A549 treated with DMSO at 1 μM for 4 hours (cell line): Measurements from ENCODE around the gene ROPN1B. TPM values are rescaled to one million over a fixed set of nuclear protein-coding genes. Genes with fewer than 3 reads are reported as not detected.

Experiments used
- total RNA-seq: library from RNA; stranded (reverse); fragments of 200-300 nt; extraction: Qiagen RNA extraction; gene quantifications from 5 replicates; pipeline ENCODE4 v1.2.3, GENCODE V29; 2022; ENCODE audit warnings: low read depth

ROPN1B gene
- total RNA-seq: not detected in 5 replicates

GRCh38 chr3:125968701-125969592 lies at the start of gene ROPN1B:
Gene ROPN1B (plus strand): TSS chr3:125969178. CDS start chr3:125972055, 2,877 bp downstream.

Other genes with a start within 250 kb of the ROPN1B start
- 22.6 to 30.0 TPM (median 23.7 TPM) in 5 replicates for gene SLC41A3, start 114.9 kb downstream of the ROPN1B start, total RNA-seq
- 0.16 to 0.43 TPM (median 0.24 TPM) in 5 replicates for gene ALDH1L1, start 211.4 kb downstream of the ROPN1B start, total RNA-seq